Mammary epithelial cell (primary cell): ENCODE measurements around the gene TMEM184A.

ENCODE experiments used
- CTCF ChIP-seq, 2 donors: IDR thresholded peaks in 1 of 2; conservative IDR thresholded peaks in 1 of 2; 2 replicates each; pipeline ENCODE4 v1.5.1; 2011 to 2012; ENCODE audit warnings: inconsistent platforms in 2 of 2, low read length in 2 of 2, mild to moderate bottlenecking in 2 of 2, control low read depth in 1 of 2, low read depth in 1 of 2; ENCODE audit not compliant: insufficient read depth in 1 of 2; ENCODE audit errors: extremely low read depth in 1 of 2
- EZH2 ChIP-seq: IDR thresholded peaks from 2 replicates; pipeline ENCODE4 v1.6.1; 2012; ENCODE audit warnings: low read length, inconsistent platforms, borderline replicate concordance

- TF ChIP-seq CTCF (conservative IDR thresholded peaks at IDR 0.05 in 1 of 2, IDR thresholded peaks at IDR 0.05 in 1 of 2; ENCODE audit: extremely low read depth in 1 of 2, insufficient read depth in 1 of 2, low read depth in 1 of 2, low read length in 2 of 2) (no peak), EZH2 (no peak)
These were observed 14.4 kb downstream of the TMEM184A start for GRCh38 chr7:1541431-1542162.
